Left ventricle myocardium inferior (tissue), 1 donor: ENCODE results near the gene SLU7. TPM values are rescaled to one million over a fixed set of nuclear protein-coding genes. Genes with fewer than 3 reads are reported as not detected.

ENCODE experiments used
- DNase-seq: peaks from one replicate; pipeline ENCODE4 v3.0.0-alpha.2; 2020
- H3K27ac ChIP-seq: fragments of 200-600 bp; replicated peaks from 2 replicates; pipeline ENCODE4 v1.8.0; 2021
- H3K27me3 ChIP-seq: fragments of 200-600 bp; 2 replicates; pipeline ENCODE4 v1.8.0; 2021; ENCODE audit warnings: low read depth
- H3K36me3 ChIP-seq: fragments of 200-600 bp; 2 replicates; pipeline ENCODE4 v1.8.0; 2021
- H3K4me1 ChIP-seq: fragments of 200-600 bp; 2 replicates; pipeline ENCODE4 v1.8.0; 2021
- H3K4me3 ChIP-seq: fragments of 200-600 bp; 2 replicates; pipeline ENCODE4 v1.8.0; 2021; ENCODE audit warnings: mild to moderate bottlenecking, moderate library complexity
- H3K9me3 ChIP-seq: fragments of 200-600 bp; replicated peaks from 2 replicates; pipeline ENCODE4 v1.8.0; 2021
- intact Hi-C: fragments of 100-400 bp; cut with micrococcal nuclease; formaldehyde crosslinking; loops from one replicate; pipeline ENCODE4 v1.11.0; 2022
- total RNA-seq: library from RNA; stranded (reverse); fragmentation: NEBNext Ultra II Directional; extraction: Animal tissue kit (Norgen Biotek cat#: 25700); gene quantifications from one replicate; pipeline ENCODE4 v1.2.1, GENCODE V29; 2021
- TF ChIP-seq, protein P1 (sequence below): fragments of 200-600 bp; IDR thresholded peaks from 2 replicates; pipeline ENCODE4 v1.8.0; 2021; ENCODE audit warnings: antibody characterized with exemption, mild to moderate bottlenecking, borderline replicate concordance
- donor health status: DM: no; HTN: yes; CAD: no; lungs with severe emphysema.

SLU7 gene
- total RNA-seq, 1 donor from 2014 or later: 56.2 TPM

GRCh38 chr5:160387445-160387844, 31.4 kb downstream of the SLU7 start:
- Histone ChIP-seq H3K27ac (no peak overlapping the region), H3K36me3 (no peaks in the 10 kb centered on the region), H3K4me1 (no peaks in the 10 kb centered on the region), H3K27me3 (no peaks in the 10 kb centered on the region), H3K4me3 (no peak overlapping the region), H3K9me3 (peaks cover 19% of the 10 kb centered on the region)
- TF ChIP-seq, protein P1, sequence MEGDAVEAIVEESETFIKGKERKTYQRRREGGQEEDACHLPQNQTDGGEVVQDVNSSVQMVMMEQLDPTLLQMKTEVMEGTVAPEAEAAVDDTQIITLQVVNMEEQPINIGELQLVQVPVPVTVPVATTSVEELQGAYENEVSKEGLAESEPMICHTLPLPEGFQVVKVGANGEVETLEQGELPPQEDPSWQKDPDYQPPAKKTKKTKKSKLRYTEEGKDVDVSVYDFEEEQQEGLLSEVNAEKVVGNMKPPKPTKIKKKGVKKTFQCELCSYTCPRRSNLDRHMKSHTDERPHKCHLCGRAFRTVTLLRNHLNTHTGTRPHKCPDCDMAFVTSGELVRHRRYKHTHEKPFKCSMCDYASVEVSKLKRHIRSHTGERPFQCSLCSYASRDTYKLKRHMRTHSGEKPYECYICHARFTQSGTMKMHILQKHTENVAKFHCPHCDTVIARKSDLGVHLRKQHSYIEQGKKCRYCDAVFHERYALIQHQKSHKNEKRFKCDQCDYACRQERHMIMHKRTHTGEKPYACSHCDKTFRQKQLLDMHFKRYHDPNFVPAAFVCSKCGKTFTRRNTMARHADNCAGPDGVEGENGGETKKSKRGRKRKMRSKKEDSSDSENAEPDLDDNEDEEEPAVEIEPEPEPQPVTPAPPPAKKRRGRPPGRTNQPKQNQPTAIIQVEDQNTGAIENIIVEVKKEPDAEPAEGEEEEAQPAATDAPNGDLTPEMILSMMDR: no peak
- no peak for DNase-seq
- intact Hi-C loops: no loop called here

DNA sequence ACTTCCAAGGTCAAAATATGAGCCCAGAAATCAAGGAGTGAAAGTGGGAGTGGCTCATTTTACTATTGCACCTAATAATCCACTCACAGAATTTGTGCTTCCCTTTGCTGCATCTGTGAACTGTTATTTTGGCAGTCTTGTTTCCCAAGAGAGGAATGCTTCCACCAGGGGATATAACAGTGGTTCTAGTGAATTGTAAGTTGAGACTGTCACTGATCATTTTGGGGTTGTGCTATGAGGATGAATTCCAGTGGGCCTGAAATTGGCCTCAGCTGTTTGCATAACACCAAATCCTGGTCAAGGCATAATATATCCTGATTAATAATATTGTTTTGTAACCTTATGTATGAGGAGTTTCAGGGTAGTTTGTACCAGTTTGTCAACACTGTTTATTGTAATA, 33.4 kb downstream of the SLU7 start:
- intact Hi-C loops: no loop called here
- DNase-seq: no peak

GRCh38 chr5:160384681-160385080, 34.2 kb downstream of the SLU7 start:
- intact Hi-C loops: no loop called here
- Histone ChIP-seq H3K9me3 (peaks cover 19% of the 10 kb centered on the region), H3K27me3 (no peaks in the 10 kb centered on the region), H3K4me3 (no peak overlapping the region), H3K27ac (no peak overlapping the region), H3K36me3 (no peaks in the 10 kb centered on the region), H3K4me1 (peaks cover under 1% of the 10 kb centered on the region)
- TF ChIP-seq, protein P1: no peak
- no peak for DNase-seq

More for the DNA sequence above, 33.4 kb downstream of the SLU7 start:
- no peak overlapping the region for H3K27ac ChIP-seq
- H3K36me3 ChIP-seq: no peaks in the 10 kb centered on the region
- TF ChIP-seq, protein P1: no peak
- no peaks in the 10 kb centered on the region for H3K27me3 ChIP-seq
- H3K9me3 ChIP-seq: peaks cover 19% of the 10 kb centered on the region
- no peak overlapping the region for H3K4me3 ChIP-seq
- H3K4me1 ChIP-seq: no peaks in the 10 kb centered on the region

DNA sequence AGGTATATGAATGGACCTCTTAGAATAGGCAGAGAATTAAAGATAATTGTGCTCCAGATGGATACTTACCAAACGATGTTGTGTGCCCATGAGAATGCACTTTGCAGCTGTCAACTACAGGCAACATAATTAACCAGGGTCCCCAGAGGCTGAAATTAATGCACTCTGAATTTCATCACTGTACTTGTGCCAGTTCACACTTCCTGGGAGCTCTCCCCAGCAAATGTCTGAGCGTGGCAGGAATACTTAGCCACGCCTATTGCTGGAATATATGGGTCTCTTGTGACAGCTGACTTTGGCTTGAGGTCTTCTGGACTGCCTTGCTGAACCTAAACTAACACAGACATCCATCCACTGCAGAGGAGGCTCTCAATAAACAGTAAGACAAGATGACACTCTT, 36.5 kb downstream of the SLU7 start:
- H3K4me3 ChIP-seq: no peak overlapping the region
- H3K9me3 ChIP-seq: peaks cover 12% of the 10 kb centered on the region
- peaks cover 7% of the 10 kb centered on the region for H3K4me1 ChIP-seq
- DNase-seq: no peak
- TF ChIP-seq, protein P1: no peak
- no peaks in the 10 kb centered on the region for H3K36me3 ChIP-seq
- intact Hi-C loops: no loop called here
- H3K27me3 ChIP-seq: no peaks in the 10 kb centered on the region
- H3K27ac ChIP-seq: no peak overlapping the region

GRCh38 chr5:160380041-160380440, 38.8 kb downstream of the SLU7 start:
- TF ChIP-seq, protein P1: no peak
- H3K4me3 ChIP-seq: no peak overlapping the region
- intact Hi-C loops: no loop called here
- H3K36me3 ChIP-seq: no peaks in the 10 kb centered on the region
- H3K4me1 ChIP-seq: peaks cover 7% of the 10 kb centered on the region
- H3K27me3 ChIP-seq: no peaks in the 10 kb centered on the region
- no peak overlapping the region for H3K27ac ChIP-seq
- DNase-seq: no peak
- H3K9me3 ChIP-seq: no peaks in the 10 kb centered on the region

- Histone ChIP-seq H3K27ac (no peak overlapping the region), H3K4me3 (no peak overlapping the region), H3K4me1 (peaks cover 7% of the 10 kb centered on the region), H3K27me3 (no peaks in the 10 kb centered on the region), H3K9me3 (no peaks in the 10 kb centered on the region), H3K36me3 (no peaks in the 10 kb centered on the region)
- intact Hi-C loops: no loop called here
- DNase-seq: no peak
- TF ChIP-seq, protein P1: no peak
Measured at GRCh38 chr5:160379511-160379910, 39.4 kb downstream of the SLU7 start.
